ENCODE measurements around the gene PRB2. TPM values are rescaled to one million over a fixed set of nuclear protein-coding genes. Genes with fewer than 3 reads are reported as not detected.
"Not testable (repeated sequence)": the region's sequence is repeated elsewhere in the genome, so short reads cannot be mapped to it uniquely, and the experiment has no call there.

Gene PRB2
- not detected in 2 replicates for polyA plus RNA-seq
- not detected in 2 replicates for polyA minus RNA-seq

DNA sequence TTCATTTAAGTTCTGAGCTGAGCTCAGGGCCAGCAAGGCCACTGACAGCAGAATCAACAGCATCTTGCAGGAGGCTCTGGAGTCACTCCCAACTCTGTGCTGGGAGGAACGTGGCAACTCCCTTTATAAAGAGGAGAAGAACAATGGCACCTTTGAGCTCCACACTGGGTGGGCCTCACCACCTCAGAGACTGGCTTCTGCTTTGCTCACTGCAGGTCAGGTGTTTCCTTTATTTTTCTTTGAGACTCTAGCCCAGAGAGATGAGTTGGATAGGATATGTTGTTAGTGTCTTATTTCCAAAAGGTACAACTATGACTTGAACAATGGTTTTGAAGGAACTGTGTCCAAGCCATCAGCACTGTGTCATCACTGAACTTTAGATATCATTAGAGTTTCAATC, at the start of gene PRB2:
Gene PRB2, minus strand, starts transcription at position 101 of the 400 bp plus-strand sequence. Its CDS starts 38 bp downstream, at position 63.
- not testable (repeated sequence) for H3K9me2 ChIP-seq (ENCODE audit: insufficient read depth, low read length); H3K9me3 ChIP-seq (ENCODE audit: low read length); H4K20me1 ChIP-seq (ENCODE audit: insufficient read depth); H3K79me2 ChIP-seq (replicated peaks; ENCODE audit: insufficient read depth, low read length); H3K9ac ChIP-seq (ENCODE audit: low read length); H3K4me2 ChIP-seq (ENCODE audit: low read length); H3K27ac ChIP-seq (ENCODE audit: low read length); H3F3A ChIP-seq (ENCODE audit: insufficient read depth, low read length, poor library complexity, severe bottlenecking); H3K27me3 ChIP-seq (ENCODE audit: insufficient read depth, low read depth, low read length); H2AFZ ChIP-seq (ENCODE audit: low read depth, low read length); H3K4me3 ChIP-seq (ENCODE audit: low read length); H3K36me3 ChIP-seq (ENCODE audit: insufficient read depth, low read length)

DNA sequence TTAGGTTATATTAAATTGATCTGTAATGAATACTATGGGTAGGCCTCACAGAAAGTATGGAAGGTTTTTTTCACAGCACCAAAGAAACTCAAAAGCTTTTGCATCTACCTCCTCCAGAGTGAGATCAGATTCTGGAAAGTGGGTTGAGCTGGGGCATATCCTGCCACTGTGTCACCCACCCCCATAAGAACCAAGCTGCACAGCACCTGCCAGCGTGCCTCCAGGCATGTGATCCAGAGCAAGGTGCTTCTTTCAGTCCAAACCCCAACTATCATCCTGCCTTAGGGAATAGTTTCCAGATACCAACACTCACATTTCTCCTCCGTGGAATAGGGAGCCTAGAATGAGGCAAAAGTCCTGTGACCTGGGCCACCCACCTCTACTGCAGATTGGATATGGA, 42.6 kb upstream of the PRB2 start:
- Histone ChIP-seq H4K20me1 (ENCODE audit: insufficient read depth) (no peaks in the 10 kb centered on the region), H3K79me2 (replicated peaks; ENCODE audit: insufficient read depth, low read length) (no peaks in the 10 kb centered on the region), H3K4me3 (ENCODE audit: low read length) (no peak overlapping the region), H3K4me2 (ENCODE audit: low read length) (no peak overlapping the region), H3K9ac (ENCODE audit: low read length) (no peak overlapping the region), H3K9me3 (ENCODE audit: low read length) (no peaks in the 10 kb centered on the region), H3K36me3 (ENCODE audit: insufficient read depth, low read length) (no peaks in the 10 kb centered on the region), H2AFZ (ENCODE audit: low read depth, low read length) (no peak overlapping the region), H3K9me2 (ENCODE audit: insufficient read depth, low read length) (no peaks in the 10 kb centered on the region), H3F3A (ENCODE audit: insufficient read depth, low read length, poor library complexity, severe bottlenecking) (no peaks in the 10 kb centered on the region), H3K27ac (ENCODE audit: low read length) (no peak overlapping the region), H3K27me3 (ENCODE audit: insufficient read depth, low read depth, low read length) (no peaks in the 10 kb centered on the region)
- TF ChIP-seq TAF1 (IDR thresholded peaks at IDR 0.05; ENCODE audit: low read depth) (no peak), SMC3 (conservative IDR thresholded peaks at IDR 0.05; ENCODE audit: poor library complexity) (no peak), CTCF (IDR thresholded peaks at IDR 0.05; ENCODE audit: poor library complexity, severe bottlenecking) (no peak), REST (IDR thresholded peaks at IDR 0.05; ENCODE audit: borderline replicate concordance) (no peak), RAD21 (conservative IDR thresholded peaks at IDR 0.05) (no peak), POLR2AphosphoS5 (IDR thresholded peaks at IDR 0.05) (no peak), MXI1 (conservative IDR thresholded peaks at IDR 0.05; ENCODE audit: poor library complexity, severe bottlenecking) (no peak)

DNA sequence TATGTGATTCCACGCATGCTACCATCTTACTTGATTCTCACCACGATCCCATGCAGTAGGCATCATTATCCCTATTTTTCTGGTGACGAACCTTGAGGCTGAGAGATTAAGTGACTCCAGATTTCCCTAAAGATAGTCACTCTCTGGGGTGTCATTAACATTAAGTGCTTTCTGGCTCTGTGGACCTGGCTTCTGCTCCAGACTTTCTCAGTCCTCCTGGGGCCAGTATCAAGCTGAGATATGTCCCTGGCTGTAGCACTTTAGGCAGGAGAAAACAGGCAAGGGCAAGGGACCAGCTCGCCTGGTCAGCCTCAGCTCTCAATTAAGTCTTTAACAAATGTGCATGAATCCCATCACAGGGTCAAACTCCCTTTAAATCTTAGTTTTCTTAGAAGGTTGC, 38.3 kb upstream of the PRB2 start:
- H2AFZ ChIP-seq (ENCODE audit: low read depth, low read length), result no peak overlapping the region
- H4K20me1 ChIP-seq (ENCODE audit: insufficient read depth), result no peaks in the 10 kb centered on the region
- H3K27me3 ChIP-seq (ENCODE audit: insufficient read depth, low read depth, low read length), result no peaks in the 10 kb centered on the region
- H3K4me3 ChIP-seq (ENCODE audit: low read length), result no peak overlapping the region
- TF ChIP-seq TAF1 (IDR thresholded peaks at IDR 0.05; ENCODE audit: low read depth) (no peak), REST (IDR thresholded peaks at IDR 0.05; ENCODE audit: borderline replicate concordance) (no peak), MXI1 (conservative IDR thresholded peaks at IDR 0.05; ENCODE audit: poor library complexity, severe bottlenecking) (no peak), POLR2AphosphoS5 (IDR thresholded peaks at IDR 0.05) (no peak), SMC3 (conservative IDR thresholded peaks at IDR 0.05; ENCODE audit: poor library complexity) (no peak), EZH2 (IDR thresholded peaks at IDR 0.05; ENCODE audit: borderline replicate concordance, insufficient read depth, low read length, poor library complexity, severe bottlenecking) (no peak), RAD21 (conservative IDR thresholded peaks at IDR 0.05) (no peak), EP300 (conservative IDR thresholded peaks at IDR 0.05; ENCODE audit: poor library complexity, severe bottlenecking) (no peak), CTCF (IDR thresholded peaks at IDR 0.05; ENCODE audit: poor library complexity, severe bottlenecking) (no peak)
- no peak overlapping the region for H3K27ac ChIP-seq (ENCODE audit: low read length)
- H3K36me3 ChIP-seq (ENCODE audit: insufficient read depth, low read length), result no peaks in the 10 kb centered on the region
- no peaks in the 10 kb centered on the region for H3K9me3 ChIP-seq (ENCODE audit: low read length)
- H3K9me2 ChIP-seq (ENCODE audit: insufficient read depth, low read length), result no peaks in the 10 kb centered on the region
- no peaks in the 10 kb centered on the region for H3F3A ChIP-seq (ENCODE audit: insufficient read depth, low read length, poor library complexity, severe bottlenecking)
- no peak overlapping the region for H3K9ac ChIP-seq (ENCODE audit: low read length)
- no peak overlapping the region for H3K4me2 ChIP-seq (ENCODE audit: low read length)
- no peaks in the 10 kb centered on the region for H3K79me2 ChIP-seq (replicated peaks; ENCODE audit: insufficient read depth, low read length)
